ENCODE measurements around the gene HYAL3. TPM values are rescaled to one million over a fixed set of nuclear protein-coding genes. Genes with fewer than 3 reads are reported as not detected.

HYAL3 gene
- total and polyA plus RNA-seq, 2 of the 13 experiments (the other 11 are each of a cell fraction or from before 2014, with no cell fraction given): 5.5 to 10.4 TPM

DNA sequence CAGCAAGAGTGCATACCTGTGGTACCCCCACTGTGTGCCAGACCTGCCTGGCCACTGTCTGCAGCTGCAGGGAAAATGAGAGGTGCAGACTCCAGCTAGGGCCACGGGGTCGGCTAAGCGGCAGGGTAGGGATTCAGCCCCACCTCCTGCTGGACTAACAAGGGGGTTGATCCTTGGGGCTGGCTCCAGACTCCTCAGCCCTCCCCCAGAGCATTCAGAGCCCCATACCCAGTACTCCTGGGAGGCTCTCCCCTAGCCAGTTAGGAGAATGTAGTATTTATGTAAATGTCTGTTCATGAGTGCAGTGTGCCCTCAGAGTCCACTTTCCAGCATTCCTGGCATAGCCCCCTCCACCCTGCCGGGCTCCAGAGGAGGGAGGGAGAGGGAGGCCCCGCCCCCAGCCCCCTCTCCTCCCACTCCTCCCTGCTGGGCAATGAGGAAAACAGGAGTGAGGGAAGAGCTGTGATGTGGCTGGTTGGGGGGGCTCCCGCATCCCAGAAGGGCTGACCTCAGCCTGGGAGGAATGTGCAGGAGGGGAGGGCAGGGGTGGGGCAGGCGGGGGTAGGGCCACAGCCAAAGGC, 34.7 kb downstream of the HYAL3 start (continued):
- TF ChIP-seq, protein P1, sequence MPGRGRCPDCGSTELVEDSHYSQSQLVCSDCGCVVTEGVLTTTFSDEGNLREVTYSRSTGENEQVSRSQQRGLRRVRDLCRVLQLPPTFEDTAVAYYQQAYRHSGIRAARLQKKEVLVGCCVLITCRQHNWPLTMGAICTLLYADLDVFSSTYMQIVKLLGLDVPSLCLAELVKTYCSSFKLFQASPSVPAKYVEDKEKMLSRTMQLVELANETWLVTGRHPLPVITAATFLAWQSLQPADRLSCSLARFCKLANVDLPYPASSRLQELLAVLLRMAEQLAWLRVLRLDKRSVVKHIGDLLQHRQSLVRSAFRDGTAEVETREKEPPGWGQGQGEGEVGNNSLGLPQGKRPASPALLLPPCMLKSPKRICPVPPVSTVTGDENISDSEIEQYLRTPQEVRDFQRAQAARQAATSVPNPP (CRISPR knock-in tag; IDR thresholded peaks at IDR 0.05): no peak
- peak; percentile 61 for TF ChIP-seq ATF7 (IDR thresholded peaks at IDR 0.05)
- peak; percentile 96 for TF ChIP-seq ATF7 (CRISPR knock-in tag; IDR thresholded peaks at IDR 0.05)
- TF ChIP-seq KLF13 (CRISPR knock-in tag; IDR thresholded peaks at IDR 0.05): no peak
- TF ChIP-seq SETDB1 (CRISPR knock-in tag; IDR thresholded peaks at IDR 0.05; ENCODE audit: borderline replicate concordance): no peak
- TF ChIP-seq GABPB1 (CRISPR knock-in tag; IDR thresholded peaks at IDR 0.05): peak; percentile 44; the same call in 1 of the 2 replicates
- TF ChIP-seq, protein P2, sequence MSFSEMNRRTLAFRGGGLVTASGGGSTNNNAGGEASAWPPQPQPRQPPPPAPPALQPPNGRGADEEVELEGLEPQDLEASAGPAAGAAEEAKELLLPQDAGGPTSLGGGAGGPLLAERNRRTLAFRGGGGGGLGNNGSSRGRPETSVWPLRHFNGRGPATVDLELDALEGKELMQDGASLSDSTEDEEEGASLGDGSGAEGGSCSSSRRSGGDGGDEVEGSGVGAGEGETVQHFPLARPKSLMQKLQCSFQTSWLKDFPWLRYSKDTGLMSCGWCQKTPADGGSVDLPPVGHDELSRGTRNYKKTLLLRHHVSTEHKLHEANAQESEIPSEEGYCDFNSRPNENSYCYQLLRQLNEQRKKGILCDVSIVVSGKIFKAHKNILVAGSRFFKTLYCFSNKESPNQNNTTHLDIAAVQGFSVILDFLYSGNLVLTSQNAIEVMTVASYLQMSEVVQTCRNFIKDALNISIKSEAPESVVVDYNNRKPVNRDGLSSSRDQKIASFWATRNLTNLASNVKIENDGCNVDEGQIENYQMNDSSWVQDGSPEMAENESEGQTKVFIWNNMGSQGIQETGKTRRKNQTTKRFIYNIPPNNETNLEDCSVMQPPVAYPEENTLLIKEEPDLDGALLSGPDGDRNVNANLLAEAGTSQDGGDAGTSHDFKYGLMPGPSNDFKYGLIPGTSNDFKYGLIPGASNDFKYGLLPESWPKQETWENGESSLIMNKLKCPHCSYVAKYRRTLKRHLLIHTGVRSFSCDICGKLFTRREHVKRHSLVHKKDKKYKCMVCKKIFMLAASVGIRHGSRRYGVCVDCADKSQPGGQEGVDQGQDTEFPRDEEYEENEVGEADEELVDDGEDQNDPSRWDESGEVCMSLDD (CRISPR knock-in tag; IDR thresholded peaks at IDR 0.05; ENCODE audit: borderline replicate concordance): no peak
- TF ChIP-seq, protein P3, sequence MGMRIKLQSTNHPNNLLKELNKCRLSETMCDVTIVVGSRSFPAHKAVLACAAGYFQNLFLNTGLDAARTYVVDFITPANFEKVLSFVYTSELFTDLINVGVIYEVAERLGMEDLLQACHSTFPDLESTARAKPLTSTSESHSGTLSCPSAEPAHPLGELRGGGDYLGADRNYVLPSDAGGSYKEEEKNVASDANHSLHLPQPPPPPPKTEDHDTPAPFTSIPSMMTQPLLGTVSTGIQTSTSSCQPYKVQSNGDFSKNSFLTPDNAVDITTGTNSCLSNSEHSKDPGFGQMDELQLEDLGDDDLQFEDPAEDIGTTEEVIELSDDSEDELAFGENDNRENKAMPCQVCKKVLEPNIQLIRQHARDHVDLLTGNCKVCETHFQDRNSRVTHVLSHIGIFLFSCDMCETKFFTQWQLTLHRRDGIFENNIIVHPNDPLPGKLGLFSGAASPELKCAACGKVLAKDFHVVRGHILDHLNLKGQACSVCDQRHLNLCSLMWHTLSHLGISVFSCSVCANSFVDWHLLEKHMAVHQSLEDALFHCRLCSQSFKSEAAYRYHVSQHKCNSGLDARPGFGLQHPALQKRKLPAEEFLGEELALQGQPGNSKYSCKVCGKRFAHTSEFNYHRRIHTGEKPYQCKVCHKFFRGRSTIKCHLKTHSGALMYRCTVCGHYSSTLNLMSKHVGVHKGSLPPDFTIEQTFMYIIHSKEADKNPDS (CRISPR knock-in tag; IDR thresholded peaks at IDR 0.05): 0 out of 2 replicates have a peak, but pooled peaks have one; percentile 18
- TF ChIP-seq SCMH1 (CRISPR knock-in tag; IDR thresholded peaks at IDR 0.05; ENCODE audit: borderline replicate concordance): no peak
- no peak for TF ChIP-seq HIVEP1 (CRISPR knock-in tag; IDR thresholded peaks at IDR 0.05)
- TF ChIP-seq SIN3B (IDR thresholded peaks at IDR 0.05; ENCODE audit: low read length): no peak
- no peak for TF ChIP-seq RAD21 (CRISPR knock-in tag; IDR thresholded peaks at IDR 0.05)
- peak; percentile 97 for TF ChIP-seq TEAD3 (CRISPR knock-in tag; optimal IDR thresholded peaks at IDR 0.05; ENCODE audit: borderline replicate concordance)
- TF ChIP-seq SAP130 (CRISPR knock-in tag; IDR thresholded peaks at IDR 0.05; ENCODE audit: low read depth): peak; percentile 87
- no peak for TF ChIP-seq JUNB (CRISPR knock-in tag; IDR thresholded peaks at IDR 0.05; ENCODE audit: borderline replicate concordance)
- no peak for TF ChIP-seq POLR2AphosphoS2 (IDR thresholded peaks at IDR 0.05; ENCODE audit: low read depth, low read length)
- TF ChIP-seq MED8 (CRISPR knock-in tag; IDR thresholded peaks at IDR 0.05; ENCODE audit: insufficient replicate concordance): no peak
- TF ChIP-seq NCOA5 (CRISPR knock-in tag; IDR thresholded peaks at IDR 0.05): no peak
- TF ChIP-seq ZNF180 (CRISPR knock-in tag; IDR thresholded peaks at IDR 0.05; ENCODE audit: borderline replicate concordance, low read depth): no peak
- TF ChIP-seq, protein P4, sequence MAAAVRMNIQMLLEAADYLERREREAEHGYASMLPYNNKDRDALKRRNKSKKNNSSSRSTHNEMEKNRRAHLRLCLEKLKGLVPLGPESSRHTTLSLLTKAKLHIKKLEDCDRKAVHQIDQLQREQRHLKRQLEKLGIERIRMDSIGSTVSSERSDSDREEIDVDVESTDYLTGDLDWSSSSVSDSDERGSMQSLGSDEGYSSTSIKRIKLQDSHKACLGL (CRISPR knock-in tag; IDR thresholded peaks at IDR 0.05): no peak
- TF ChIP-seq ONECUT2 (CRISPR knock-in tag; IDR thresholded peaks at IDR 0.05): no peak
- TF ChIP-seq ZSCAN20 (CRISPR knock-in tag; IDR thresholded peaks at IDR 0.05; ENCODE audit: borderline replicate concordance): no peak
- TF ChIP-seq MAZ (IDR thresholded peaks at IDR 0.05; ENCODE audit: borderline replicate concordance, low read depth, low read length): peak; percentile 99
- peak; percentile 64; the same call in 1 of the 2 replicates for TF ChIP-seq MAZ (CRISPR knock-in tag; IDR thresholded peaks at IDR 0.05; ENCODE audit: low read depth)
- peak; percentile 18; the same call in 1 of the 2 replicates for TF ChIP-seq LCORL (IDR thresholded peaks at IDR 0.05)
- TF ChIP-seq LCORL (CRISPR knock-in tag; IDR thresholded peaks at IDR 0.05): peak; percentile 67
- no peak for TF ChIP-seq ZNF703 (CRISPR knock-in tag; IDR thresholded peaks at IDR 0.05; ENCODE audit: borderline replicate concordance)
